BJ (cell line): ENCODE measurements around the gene SART1. TPM values are rescaled to one million over a fixed set of nuclear protein-coding genes. Genes with fewer than 3 reads are reported as not detected.
A peak's percentile ranks its signal among the peaks of the same experiment; 100 is the strongest.

Source experiments
- CTCF ChIA-PET: fragments of 350-600 bp; formaldehyde crosslinking; extraction: SDS; loops from one replicate; lab custom pipeline; 2021; ENCODE audit warnings: antibody characterized with exemption, inconsistent platforms; lab: Yijun Ruan, JAX
- POLR2A ChIA-PET: fragments of 300-600 bp; sonication (Branson Sonifier 250); formaldehyde crosslinking; extraction: SDS; loops from one replicate; lab custom pipeline; 2021; ENCODE audit warnings: antibody characterized with exemption; lab: Charles Lee
- DNase-seq: peaks from one replicate; pipeline ENCODE4 v3.0.0-alpha.2; 2011; ENCODE audit warnings: low read depth
- H3K27me3 ChIP-seq: 2 replicates; pipeline ENCODE4 v1.6.0; 2011; ENCODE audit warnings: low read length; ENCODE audit not compliant: control insufficient read depth, insufficient read depth
- H3K36me3 ChIP-seq: 2 replicates; pipeline ENCODE4 v1.5.1; 2011; ENCODE audit warnings: low read length; ENCODE audit not compliant: control insufficient read depth, insufficient read depth
- H3K4me3 ChIP-seq: 2 replicates; pipeline ENCODE4 v1.5.1; 2011; ENCODE audit warnings: low read depth, mild to moderate bottlenecking, control low read depth, low read length
- polyA plus RNA-seq: library from polyadenylated mRNA; depleted of rRNA; stranded (reverse); fragments of >200 nt; gene quantifications from 2 replicates; pipeline ENCODE4 v1.2.3, GENCODE V29; 2011
- TF ChIP-seq, protein P1 (sequence below): IDR thresholded peaks from 2 replicates; pipeline ENCODE4 v1.5.1; 2011; ENCODE audit warnings: low read depth, mild to moderate bottlenecking, control low read depth, inconsistent platforms, low read length, moderate library complexity; ENCODE audit not compliant: insufficient read depth

SART1 gene
- polyA plus RNA-seq, 1 experiment = 13.2 TPM

GRCh38 chr11:65988791-65989592, 27.5 kb downstream of the SART1 start:
- CTCF ChIA-PET = interaction anchor here (0.7 to 6.0 kb wide), 22 partner anchors 9 to 283 kb away, joined by 3 to 130 read pairs (median 4); partner anchors contain the start of genes AP5B1, CCDC85B, CFL1 and FIBP
- Histone ChIP-seq H3K27me3 (no peaks in the 10 kb centered on the region), H3K4me3 (no peak overlapping the region), H3K36me3 (no peaks in the 10 kb centered on the region)
- DNase-seq = peak; percentile 70
- POLR2A ChIA-PET = no interaction called here
- TF ChIP-seq, protein P1, sequence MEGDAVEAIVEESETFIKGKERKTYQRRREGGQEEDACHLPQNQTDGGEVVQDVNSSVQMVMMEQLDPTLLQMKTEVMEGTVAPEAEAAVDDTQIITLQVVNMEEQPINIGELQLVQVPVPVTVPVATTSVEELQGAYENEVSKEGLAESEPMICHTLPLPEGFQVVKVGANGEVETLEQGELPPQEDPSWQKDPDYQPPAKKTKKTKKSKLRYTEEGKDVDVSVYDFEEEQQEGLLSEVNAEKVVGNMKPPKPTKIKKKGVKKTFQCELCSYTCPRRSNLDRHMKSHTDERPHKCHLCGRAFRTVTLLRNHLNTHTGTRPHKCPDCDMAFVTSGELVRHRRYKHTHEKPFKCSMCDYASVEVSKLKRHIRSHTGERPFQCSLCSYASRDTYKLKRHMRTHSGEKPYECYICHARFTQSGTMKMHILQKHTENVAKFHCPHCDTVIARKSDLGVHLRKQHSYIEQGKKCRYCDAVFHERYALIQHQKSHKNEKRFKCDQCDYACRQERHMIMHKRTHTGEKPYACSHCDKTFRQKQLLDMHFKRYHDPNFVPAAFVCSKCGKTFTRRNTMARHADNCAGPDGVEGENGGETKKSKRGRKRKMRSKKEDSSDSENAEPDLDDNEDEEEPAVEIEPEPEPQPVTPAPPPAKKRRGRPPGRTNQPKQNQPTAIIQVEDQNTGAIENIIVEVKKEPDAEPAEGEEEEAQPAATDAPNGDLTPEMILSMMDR = peak; percentile 93

DNA sequence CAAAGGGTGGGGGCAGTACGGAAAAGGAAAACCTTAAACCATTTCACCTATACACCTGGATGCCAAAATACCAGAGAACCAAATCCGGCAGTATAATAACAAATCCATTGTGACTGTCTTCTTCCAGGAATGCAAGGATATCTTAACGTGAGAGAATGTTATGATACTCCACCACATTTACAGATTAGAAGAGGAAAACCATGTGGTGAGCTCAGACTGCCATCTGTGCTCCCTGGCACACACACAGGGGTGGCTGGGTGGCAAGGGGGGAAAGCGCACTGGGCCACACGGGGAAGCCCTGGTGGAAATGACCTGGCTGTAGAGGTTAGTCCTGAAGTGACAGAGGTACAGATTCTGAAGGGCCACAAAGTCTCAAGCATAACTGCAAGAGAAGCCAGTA, 30.5 kb downstream of the SART1 start:
- H3K4me3 ChIP-seq = no peak overlapping the region
- no peaks in the 10 kb centered on the region for H3K27me3 ChIP-seq
- ChIA-PET POLR2A (interaction anchor here (0.6 kb wide), 2 partner anchors 10 to 102 kb away, joined by 5 to 6 read pairs; partner anchors contain the start of genes BANF1, CCDC85B and EIF1AD), CTCF (interaction anchor here (1.2 to 6.0 kb wide), 6 partner anchors 20 to 287 kb away, joined by 4 to 130 read pairs (median 8); partner anchors contain the start of genes CCDC85B, CST6, FIBP and KAT5)
- H3K36me3 ChIP-seq = 0 out of 2 replicates have a peak, but pooled peaks cover 1% of the 10 kb centered on the region
- DNase-seq = no peak
- TF ChIP-seq, protein P1 = no peak

DNA sequence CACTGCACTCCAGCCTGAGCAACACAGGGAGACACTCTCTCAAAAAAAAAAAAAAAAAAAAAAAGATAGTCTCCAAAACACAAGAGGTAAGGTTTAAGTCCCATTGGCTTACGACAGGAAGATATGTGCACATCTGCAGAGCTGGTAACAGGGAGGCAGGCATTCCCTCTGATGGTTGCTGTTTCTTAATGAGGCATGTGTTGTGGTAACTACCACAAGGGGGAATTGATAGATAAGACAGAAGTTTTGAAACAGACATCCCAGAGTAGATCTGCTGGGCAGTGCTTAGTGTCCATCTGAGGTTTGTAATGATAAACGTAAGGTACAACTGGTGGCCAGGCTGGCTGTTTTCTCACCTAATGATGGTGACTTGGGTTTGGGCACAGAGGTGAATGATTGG, 35.8 kb downstream of the SART1 start:
- Histone ChIP-seq H3K27me3 (no peaks in the 10 kb centered on the region), H3K4me3 (no peak overlapping the region), H3K36me3 (peaks cover 20% of the 10 kb centered on the region)
- POLR2A ChIA-PET = no interaction called here
- CTCF ChIA-PET = no interaction called here
- TF ChIP-seq, protein P1 = no peak
- DNase-seq = no peak

DNA sequence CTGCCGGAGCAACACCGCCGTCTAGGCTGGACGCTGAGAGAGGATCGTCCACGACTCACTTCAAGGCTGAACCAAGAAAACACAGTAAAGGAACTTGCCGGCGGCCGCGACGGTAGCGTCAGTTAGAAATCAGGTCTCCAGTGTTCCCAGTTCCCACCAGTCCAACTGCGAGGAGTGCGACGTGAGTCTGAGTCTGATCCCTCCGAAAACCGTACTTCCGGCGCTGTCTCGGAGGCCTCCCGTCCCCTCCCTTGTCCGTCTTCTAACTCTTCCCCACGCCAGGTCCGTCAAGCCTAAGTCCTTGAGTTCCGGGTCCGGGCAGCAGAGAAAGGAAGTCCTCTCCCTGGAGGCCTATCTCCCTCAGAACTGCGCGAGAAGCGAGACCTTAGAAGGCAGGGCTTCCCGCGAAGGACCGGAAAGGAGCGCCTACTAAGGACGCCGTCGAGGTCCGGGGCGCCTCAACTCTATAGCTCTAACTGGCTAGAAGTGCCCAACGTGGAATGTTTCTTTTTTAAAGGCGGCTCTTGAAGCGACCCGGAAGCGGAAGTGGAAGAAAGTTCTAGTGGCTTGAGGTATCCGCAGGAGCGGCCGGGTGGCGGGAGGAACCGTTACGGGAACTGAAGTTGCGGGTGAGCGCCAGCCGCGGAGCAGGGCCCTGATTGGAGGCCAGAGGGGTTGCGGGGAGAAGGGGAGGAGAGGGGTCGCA, 40.6 kb downstream of the SART1 start, which contains the start of the genes BANF1 and EIF1AD:
Gene BANF1 (plus strand): TSS at position 562 of the 706 bp plus-strand sequence. CDS start 748 bp downstream, outside the sequence.
Gene EIF1AD (minus strand): TSS at position 216 of the 706 bp plus-strand sequence. CDS start 1,768 bp downstream, outside the sequence.
- Histone ChIP-seq H3K27me3 (no peaks in the 10 kb centered on the region), H3K36me3 (peaks cover 32% of the 10 kb centered on the region), H3K4me3 (peak within 1 kb of the TSS; percentile 81)
- ChIA-PET CTCF (interaction anchor here (0.7 to 1.4 kb wide), 6 partner anchors 11 to 158 kb away, joined by 3 to 9 read pairs (median 3); no protein-coding TSS in a partner anchor), POLR2A (interaction anchor here (0.6 to 0.7 kb wide), 3 partner anchors 10 to 168 kb away, joined by 3 to 5 read pairs (median 4); partner anchors contain the start of gene SNX32)
- peak; percentile 85 for DNase-seq
- TF ChIP-seq, protein P1 = no peak
